OCI-LY3 (cell line): ENCODE measurements around the gene POP4.

Experiments
- H2AFZ ChIP-seq: fragments of 200-600, 300-600 bp; shearing (Covaris generic); 2 replicates; pipeline ENCODE4 v1.6.0; 2014; ENCODE audit warnings: antibody characterized with exemption, low read depth, low read length
- H3K27ac ChIP-seq: fragments of 200-600, 300-600 bp; sonication (generic); 2 replicates; pipeline ENCODE4 v1.5.1; 2014; ENCODE audit warnings: mild to moderate bottlenecking, low read length, moderate library complexity, mixed read lengths
- H3K27me3 ChIP-seq: fragments of 200-600, 300-600 bp; sonication (generic); 2 replicates; pipeline ENCODE4 v1.6.1; 2014; ENCODE audit warnings: low read depth, low read length, mixed read lengths
- H3K36me3 ChIP-seq: fragments of 200-600, 300-600 bp; sonication (generic); replicated peaks from 2 replicates; pipeline ENCODE3; 2014; ENCODE audit warnings: low read depth, low read length, mixed read lengths
- H3K4me1 ChIP-seq: fragments of 300-600, 200-600 bp; sonication (generic); 2 replicates; pipeline ENCODE4 v1.6.1; 2014; ENCODE audit warnings: low read length, mixed read lengths
- H3K4me2 ChIP-seq: fragments of 200-600, 300-600 bp; sonication (generic); 2 replicates; pipeline ENCODE4 v1.6.1; 2014; ENCODE audit warnings: low read length, mixed read lengths
- H3K4me3 ChIP-seq: fragments of 300-600, 200-600 bp; sonication (generic); 2 replicates; pipeline ENCODE4 v1.5.1; 2014; ENCODE audit warnings: antibody characterized with exemption, mild to moderate bottlenecking, low read length, moderate library complexity
- H3K79me2 ChIP-seq: fragments of 300-600, 200-600 bp; shearing (Covaris generic); 2 replicates; pipeline ENCODE4 v1.6.1; 2014; ENCODE audit warnings: mild to moderate bottlenecking, low read length, mixed read lengths
- H3K9ac ChIP-seq: fragments of 300-600, 200-600 bp; shearing (Covaris generic); 2 replicates; pipeline ENCODE4 v1.6.0; 2014; ENCODE audit warnings: mild to moderate bottlenecking, low read length, moderate library complexity
- H3K9me3 ChIP-seq: fragments of 200-600, 300-600 bp; shearing (Covaris generic); 2 replicates; pipeline ENCODE4 v1.6.1; 2014; ENCODE audit warnings: low read length, mixed read lengths; ENCODE audit not compliant: insufficient read depth
- H4K20me1 ChIP-seq: fragments of 200-600, 300-600 bp; sonication (generic); 2 replicates; pipeline ENCODE4 v1.6.1; 2016; ENCODE audit warnings: low read length, mixed read lengths; ENCODE audit not compliant: insufficient read depth
- EZH2phosphoT487 ChIP-seq: fragments of 200-600 bp; shearing (Covaris generic); IDR thresholded peaks from 2 replicates; pipeline ENCODE4 v1.6.1; 2018; ENCODE audit warnings: antibody characterized with exemption, mixed run types, low read depth
- TF ChIP-seq, protein P1 (sequence below): fragments of 200-600, 300-600 bp; sonication (generic); IDR thresholded peaks from 2 replicates; pipeline ENCODE4 v1.5.1; 2014; ENCODE audit warnings: antibody characterized with exemption, low read length, low read depth

POP4 gene

DNA sequence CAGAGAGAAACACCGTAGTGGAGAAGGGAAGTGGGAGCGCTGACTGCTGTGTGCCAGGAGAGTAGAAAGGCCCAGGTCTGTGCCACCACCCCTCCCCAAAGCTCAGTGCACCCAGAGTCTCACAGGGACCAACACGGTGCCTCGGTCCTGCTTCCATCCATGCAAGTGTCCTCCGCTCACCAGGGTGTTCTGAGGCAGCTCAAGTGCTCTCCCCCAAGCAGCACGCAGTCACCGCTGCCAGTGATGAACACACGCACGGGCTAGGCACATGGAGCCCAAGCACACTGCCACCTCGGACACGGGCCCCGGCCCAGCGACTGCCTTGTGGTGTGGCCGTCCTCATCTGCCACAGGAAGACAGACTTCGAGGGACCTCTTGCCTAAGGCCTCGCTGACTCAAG is 10.5 kb downstream of the POP4 start:
- Histone ChIP-seq H2AFZ (no peak overlapping the region), H3K4me1 (no peaks in the 10 kb centered on the region), H3K27ac (no peak overlapping the region), H3K9me3 (no peaks in the 10 kb centered on the region), H3K4me2 (no peak overlapping the region), H3K4me3 (no peak overlapping the region), H3K36me3 (peaks cover 33% of the 10 kb centered on the region), H3K27me3 (peaks cover 4% of the 10 kb centered on the region; the same call in 1 of the 2 replicates), H4K20me1 (no peaks in the 10 kb centered on the region), H3K79me2 (no peaks in the 10 kb centered on the region), H3K9ac (no peak overlapping the region)
- TF ChIP-seq, protein P1, sequence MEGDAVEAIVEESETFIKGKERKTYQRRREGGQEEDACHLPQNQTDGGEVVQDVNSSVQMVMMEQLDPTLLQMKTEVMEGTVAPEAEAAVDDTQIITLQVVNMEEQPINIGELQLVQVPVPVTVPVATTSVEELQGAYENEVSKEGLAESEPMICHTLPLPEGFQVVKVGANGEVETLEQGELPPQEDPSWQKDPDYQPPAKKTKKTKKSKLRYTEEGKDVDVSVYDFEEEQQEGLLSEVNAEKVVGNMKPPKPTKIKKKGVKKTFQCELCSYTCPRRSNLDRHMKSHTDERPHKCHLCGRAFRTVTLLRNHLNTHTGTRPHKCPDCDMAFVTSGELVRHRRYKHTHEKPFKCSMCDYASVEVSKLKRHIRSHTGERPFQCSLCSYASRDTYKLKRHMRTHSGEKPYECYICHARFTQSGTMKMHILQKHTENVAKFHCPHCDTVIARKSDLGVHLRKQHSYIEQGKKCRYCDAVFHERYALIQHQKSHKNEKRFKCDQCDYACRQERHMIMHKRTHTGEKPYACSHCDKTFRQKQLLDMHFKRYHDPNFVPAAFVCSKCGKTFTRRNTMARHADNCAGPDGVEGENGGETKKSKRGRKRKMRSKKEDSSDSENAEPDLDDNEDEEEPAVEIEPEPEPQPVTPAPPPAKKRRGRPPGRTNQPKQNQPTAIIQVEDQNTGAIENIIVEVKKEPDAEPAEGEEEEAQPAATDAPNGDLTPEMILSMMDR: no peak
- no peak for TF ChIP-seq EZH2phosphoT487

DNA sequence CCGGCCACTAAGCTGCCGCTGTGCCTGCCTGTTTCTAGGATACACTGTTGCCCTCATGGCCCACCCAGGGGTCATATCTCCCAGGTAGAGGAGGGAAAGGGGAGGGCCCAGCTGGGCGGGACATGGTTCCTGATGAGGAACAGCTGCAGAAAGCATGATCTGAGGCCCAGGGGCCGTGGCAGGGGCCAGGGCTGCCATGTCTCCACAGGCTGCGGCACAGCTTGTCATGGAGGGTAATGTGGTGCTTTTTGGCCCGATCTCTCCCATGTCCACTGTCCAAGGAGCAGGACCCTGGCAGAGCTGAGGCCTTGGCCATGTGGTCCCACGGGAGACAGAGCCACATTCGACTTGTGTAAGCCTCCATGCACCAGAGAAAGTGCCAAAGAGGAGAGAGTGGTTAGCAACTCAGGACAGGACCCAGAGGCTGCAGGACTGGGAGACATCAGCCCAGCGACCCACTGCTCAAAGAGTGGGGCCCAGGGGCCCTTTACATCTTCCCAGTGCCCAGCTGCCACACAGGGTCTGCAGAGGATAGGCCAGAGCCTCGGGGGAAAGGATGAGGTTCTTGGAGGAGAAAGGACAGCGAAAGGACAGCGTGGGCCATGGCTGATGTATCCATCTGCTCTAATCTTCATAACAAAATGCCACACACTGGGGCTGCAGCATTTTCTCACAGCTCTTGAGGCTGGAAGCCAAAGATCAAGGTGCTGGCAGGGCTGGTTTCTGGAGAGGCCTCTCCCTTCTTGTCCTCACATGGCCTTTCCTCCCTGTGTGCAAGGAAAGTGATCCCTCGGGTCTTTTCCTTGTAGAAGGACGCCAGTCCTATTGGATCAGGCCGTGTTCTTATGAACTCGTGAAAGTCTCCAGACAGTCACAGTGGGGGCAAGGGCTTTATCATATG is 11.5 kb downstream of the POP4 start:
- peaks cover 23% of the 10 kb centered on the region for H3K36me3 ChIP-seq
- H3K27ac ChIP-seq: no peak overlapping the region
- no peaks in the 10 kb centered on the region for H4K20me1 ChIP-seq
- H3K4me3 ChIP-seq: no peak overlapping the region
- H3K4me1 ChIP-seq: no peaks in the 10 kb centered on the region
- H3K9ac ChIP-seq: no peak overlapping the region
- no peak overlapping the region for H2AFZ ChIP-seq
- no peaks in the 10 kb centered on the region for H3K9me3 ChIP-seq
- no peaks in the 10 kb centered on the region for H3K79me2 ChIP-seq
- TF ChIP-seq, protein P1: no peak
- no peak for TF ChIP-seq EZH2phosphoT487
- peaks cover 12% of the 10 kb centered on the region; the same call in 1 of the 2 replicates for H3K27me3 ChIP-seq
- no peak overlapping the region for H3K4me2 ChIP-seq

DNA sequence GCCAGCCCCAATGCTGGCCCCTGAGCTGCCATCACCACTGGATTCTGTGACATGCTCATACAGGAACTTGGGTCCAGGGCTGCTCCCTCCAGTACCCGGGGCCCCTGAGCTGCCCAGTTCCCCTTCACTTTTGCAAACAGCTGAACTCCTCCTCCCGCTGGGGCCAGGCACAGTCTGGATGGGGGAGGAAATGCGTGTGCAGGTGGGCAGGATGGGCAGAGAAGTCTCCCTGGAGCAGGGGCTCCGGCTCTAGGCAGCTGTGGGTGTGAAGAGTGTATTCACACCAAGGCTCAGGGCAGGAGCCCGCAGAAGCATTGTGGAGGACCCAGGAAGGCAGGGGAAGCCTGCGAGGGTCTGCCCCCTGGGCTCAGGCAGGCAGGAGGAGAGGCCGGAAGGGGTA is 12.4 kb downstream of the POP4 start:
- H4K20me1 ChIP-seq: no peaks in the 10 kb centered on the region
- H3K4me1 ChIP-seq: no peaks in the 10 kb centered on the region
- H3K4me2 ChIP-seq: no peak overlapping the region
- no peaks in the 10 kb centered on the region for H3K79me2 ChIP-seq
- H3K36me3 ChIP-seq: peaks cover 16% of the 10 kb centered on the region
- H2AFZ ChIP-seq: no peak overlapping the region
- H3K27me3 ChIP-seq: peaks cover 12% of the 10 kb centered on the region; the same call in 1 of the 2 replicates
- H3K9me3 ChIP-seq: no peaks in the 10 kb centered on the region
- H3K27ac ChIP-seq: no peak overlapping the region
- H3K9ac ChIP-seq: no peak overlapping the region
- no peak for TF ChIP-seq EZH2phosphoT487
- TF ChIP-seq, protein P1: no peak
- H3K4me3 ChIP-seq: no peak overlapping the region

DNA sequence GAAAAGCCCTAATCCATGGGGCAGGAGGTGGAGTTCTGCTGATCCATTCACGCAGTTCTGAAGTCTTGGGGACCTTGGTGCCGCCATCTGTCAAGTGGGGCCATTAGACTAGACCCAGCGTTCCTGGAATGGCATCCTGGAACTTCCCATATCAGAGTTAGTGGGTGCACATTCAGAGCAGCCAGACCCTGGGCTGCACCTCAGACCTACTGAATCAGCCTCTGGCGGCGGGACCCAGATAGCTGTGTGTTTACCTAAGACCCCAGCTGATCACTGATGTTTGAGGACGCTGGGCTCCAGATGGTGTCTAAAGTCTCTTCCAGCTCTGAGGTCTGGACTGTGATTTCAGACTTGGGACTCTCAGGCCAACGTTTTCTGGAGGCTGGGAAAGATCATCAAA is 12.8 kb downstream of the POP4 start:
- H3K27me3 ChIP-seq: peaks cover 12% of the 10 kb centered on the region; the same call in 1 of the 2 replicates
- H3K36me3 ChIP-seq: peaks cover 12% of the 10 kb centered on the region
- H3K4me2 ChIP-seq: no peak overlapping the region
- no peak overlapping the region for H3K27ac ChIP-seq
- H3K4me1 ChIP-seq: no peaks in the 10 kb centered on the region
- H3K9me3 ChIP-seq: no peaks in the 10 kb centered on the region
- H3K9ac ChIP-seq: no peak overlapping the region
- H2AFZ ChIP-seq: no peak overlapping the region
- no peak overlapping the region for H3K4me3 ChIP-seq
- TF ChIP-seq EZH2phosphoT487: no peak
- TF ChIP-seq, protein P1: no peak
- H4K20me1 ChIP-seq: no peaks in the 10 kb centered on the region
- no peaks in the 10 kb centered on the region for H3K79me2 ChIP-seq
